WI38 (cell line): ENCODE results near the gene GOLGA6L7.
"Not testable (repeated sequence)": the region's sequence is repeated elsewhere in the genome, so short reads cannot be mapped to it uniquely, and the experiment has no call there.

ENCODE experiments used
- H3K4me3 ChIP-seq: 2 replicates; pipeline ENCODE4 v1.5.1; 2011; ENCODE audit warnings: low read depth, mild to moderate bottlenecking, control low read depth, low read length
- TF ChIP-seq, protein P1 (sequence below): IDR thresholded peaks from 2 replicates; pipeline ENCODE4 v1.5.1; 2012; ENCODE audit warnings: low read depth, mild to moderate bottlenecking, control low read depth, low read length

Gene GOLGA6L7

DNA sequence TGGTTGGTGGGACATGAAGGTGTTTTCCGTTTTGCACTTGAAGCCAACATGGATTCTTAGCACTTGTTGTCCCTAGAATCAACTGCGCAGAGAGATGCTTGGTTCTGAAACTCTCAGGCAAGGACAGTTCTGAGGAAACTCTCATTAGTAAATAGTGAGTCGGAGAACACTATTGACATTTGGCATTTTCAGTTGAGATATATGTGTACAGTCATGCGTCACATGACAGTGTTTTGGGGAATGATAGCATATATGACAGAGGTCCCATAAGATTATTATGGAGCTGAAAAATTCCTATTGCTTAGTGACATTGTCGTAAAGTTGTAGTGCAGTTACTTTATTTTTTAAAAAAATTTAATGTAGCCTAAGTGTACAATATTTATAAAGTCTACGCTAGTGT is 43.1 kb upstream of the GOLGA6L7 start:
- TF ChIP-seq, protein P1, sequence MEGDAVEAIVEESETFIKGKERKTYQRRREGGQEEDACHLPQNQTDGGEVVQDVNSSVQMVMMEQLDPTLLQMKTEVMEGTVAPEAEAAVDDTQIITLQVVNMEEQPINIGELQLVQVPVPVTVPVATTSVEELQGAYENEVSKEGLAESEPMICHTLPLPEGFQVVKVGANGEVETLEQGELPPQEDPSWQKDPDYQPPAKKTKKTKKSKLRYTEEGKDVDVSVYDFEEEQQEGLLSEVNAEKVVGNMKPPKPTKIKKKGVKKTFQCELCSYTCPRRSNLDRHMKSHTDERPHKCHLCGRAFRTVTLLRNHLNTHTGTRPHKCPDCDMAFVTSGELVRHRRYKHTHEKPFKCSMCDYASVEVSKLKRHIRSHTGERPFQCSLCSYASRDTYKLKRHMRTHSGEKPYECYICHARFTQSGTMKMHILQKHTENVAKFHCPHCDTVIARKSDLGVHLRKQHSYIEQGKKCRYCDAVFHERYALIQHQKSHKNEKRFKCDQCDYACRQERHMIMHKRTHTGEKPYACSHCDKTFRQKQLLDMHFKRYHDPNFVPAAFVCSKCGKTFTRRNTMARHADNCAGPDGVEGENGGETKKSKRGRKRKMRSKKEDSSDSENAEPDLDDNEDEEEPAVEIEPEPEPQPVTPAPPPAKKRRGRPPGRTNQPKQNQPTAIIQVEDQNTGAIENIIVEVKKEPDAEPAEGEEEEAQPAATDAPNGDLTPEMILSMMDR: no peak
- no peak overlapping the region for H3K4me3 ChIP-seq

DNA sequence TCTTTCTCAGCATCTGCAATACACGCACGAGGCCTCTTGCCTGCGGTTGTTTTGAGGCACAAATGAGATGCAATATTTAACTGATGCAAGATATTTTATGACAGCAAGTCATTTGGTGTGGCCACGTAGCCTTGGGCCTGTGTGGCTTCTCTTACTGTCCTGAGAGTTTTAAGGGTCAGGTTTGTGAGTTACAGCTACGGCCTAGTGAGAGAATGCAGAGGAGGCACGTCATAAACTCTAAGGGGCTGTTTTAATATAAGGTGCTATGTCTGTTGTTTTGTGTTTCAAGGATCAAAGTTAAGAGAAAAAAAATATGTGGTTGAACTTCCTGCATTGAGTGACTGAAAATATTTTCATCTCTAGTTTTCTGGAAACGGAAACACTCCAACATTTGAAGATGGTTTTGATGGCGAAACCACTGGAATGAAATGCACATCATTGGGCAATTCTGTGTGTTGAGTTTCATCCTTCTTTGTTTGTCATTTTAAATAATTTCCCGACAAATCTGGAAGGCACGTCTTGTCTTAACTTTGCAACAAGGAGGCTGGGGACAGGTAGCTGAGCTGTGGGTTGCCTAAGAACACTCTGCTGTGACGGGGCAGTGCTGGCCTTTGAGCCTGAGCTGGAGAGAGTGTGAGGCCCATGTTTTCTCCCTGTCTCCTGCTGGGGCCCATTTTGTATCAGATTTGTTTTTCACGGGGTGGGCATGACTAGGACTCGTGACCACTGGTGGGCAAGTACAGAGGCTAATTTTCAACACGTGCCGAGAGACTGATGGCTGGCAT is 42.5 kb upstream of the GOLGA6L7 start:
- TF ChIP-seq, protein P1: no peak
- no peak overlapping the region for H3K4me3 ChIP-seq

DNA sequence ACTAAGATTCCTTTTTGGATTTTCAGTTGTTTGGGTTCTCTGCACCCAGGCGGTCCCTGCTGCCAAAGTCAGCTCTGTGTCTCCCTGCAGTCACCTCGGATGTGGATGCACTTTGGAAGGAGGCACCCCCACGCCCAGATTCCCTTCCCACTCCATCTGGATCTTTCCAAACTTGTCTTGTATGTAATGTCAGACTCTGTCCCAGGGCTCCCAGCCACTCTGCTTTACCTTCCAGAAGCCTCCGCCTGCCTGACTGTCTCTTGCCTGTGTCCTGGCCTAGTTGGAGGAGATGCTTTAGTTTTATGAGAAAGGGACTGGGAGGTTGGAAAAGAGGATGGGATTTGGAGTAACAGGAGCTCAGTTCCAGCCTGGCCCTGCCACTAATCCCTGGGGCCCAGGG is 41.8 kb upstream of the GOLGA6L7 start:
- not testable (repeated sequence) for H3K4me3 ChIP-seq

DNA sequence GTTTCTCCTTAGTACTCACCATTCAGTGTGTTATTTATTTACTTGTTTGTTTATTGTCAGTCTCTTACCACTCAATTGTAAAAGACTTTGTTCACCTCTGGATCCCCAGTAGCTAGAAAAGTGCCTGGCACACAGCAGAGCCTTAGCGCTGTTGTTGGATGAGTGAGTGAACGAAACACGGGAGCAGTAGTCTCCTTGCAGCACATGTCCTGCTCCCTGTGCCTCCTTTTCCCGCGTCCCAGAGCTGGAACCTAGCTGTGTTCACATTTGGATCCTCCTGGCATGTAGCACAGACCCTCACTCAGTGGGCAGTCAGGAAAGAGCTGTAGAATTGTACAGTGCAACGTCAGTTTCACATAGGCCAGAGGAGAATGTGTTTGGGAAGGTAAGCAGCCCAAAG is 41.4 kb upstream of the GOLGA6L7 start:
- H3K4me3 ChIP-seq: not testable (repeated sequence)

DNA sequence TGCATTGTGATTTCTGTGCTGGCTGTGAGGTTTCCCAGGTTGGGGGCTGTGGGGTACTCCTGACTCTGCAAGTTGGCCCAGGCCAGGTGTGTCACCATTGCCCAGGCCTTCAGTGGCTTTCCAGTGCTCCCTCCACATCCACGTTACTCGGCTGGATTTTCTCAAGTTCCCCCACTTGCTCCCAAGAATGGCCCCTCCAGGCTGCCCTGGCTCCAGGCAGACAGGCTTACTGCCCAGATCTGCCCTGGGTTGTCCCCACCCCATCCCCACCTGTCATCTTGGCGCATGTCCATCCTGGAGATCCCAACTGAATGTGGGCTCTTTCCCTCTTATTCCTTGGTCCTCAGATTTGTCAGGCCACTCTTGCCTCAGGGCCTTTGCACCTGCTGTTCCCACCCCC is 40.9 kb upstream of the GOLGA6L7 start:
- H3K4me3 ChIP-seq: no peak overlapping the region
- TF ChIP-seq, protein P1: no peak

DNA sequence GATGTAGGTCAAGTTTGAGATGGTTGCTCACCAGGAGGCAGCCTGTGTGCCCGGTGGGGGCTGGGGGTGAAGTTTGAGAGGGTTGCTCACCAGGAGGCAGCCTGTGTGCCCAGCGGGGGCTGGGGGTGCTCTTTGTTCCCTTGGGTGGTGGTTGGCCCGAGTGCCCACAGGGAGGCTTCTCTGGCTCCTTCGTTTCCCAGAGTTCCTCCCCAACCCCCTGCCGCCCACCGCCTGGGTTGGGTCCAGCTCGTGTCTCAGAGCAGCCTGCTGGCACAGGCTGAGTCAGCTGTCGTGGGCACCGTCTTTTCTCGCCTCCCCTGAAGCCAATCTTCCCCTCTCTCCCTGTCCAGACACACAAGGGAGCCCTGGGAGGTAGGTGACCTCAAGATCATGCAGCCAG is 40.5 kb upstream of the GOLGA6L7 start:
- H3K4me3 ChIP-seq: no peak overlapping the region
- TF ChIP-seq, protein P1: no peak

DNA sequence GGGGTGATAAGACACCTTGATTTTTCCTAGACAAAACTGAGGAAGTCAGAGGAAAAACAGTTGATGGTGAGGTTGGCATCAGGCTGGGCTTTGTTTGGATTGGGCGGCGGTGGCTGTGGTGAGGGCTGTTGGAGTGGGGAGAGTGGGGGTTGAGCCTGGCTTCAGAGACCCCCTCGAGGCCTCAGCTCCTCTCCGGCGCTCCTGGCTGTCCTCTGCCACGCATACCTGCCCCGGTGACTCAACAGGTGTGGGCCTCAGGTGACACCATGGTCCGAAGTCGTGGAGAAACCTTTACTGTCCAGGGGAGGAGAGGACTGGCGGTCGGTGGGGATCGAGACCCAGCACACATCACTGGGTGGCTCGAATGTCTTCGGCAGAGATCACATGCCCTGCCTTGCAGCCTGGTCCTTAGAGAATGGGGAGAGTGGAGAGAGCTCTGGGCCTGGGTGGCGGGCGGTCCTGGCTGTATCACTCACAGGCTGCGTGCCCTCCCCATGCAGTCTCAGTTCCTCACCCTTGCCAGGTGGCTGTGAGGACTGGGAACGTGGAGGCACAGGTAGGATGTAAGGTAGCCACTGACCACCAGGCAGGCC is 40.0 kb upstream of the GOLGA6L7 start:
- TF ChIP-seq, protein P1: no peak

DNA sequence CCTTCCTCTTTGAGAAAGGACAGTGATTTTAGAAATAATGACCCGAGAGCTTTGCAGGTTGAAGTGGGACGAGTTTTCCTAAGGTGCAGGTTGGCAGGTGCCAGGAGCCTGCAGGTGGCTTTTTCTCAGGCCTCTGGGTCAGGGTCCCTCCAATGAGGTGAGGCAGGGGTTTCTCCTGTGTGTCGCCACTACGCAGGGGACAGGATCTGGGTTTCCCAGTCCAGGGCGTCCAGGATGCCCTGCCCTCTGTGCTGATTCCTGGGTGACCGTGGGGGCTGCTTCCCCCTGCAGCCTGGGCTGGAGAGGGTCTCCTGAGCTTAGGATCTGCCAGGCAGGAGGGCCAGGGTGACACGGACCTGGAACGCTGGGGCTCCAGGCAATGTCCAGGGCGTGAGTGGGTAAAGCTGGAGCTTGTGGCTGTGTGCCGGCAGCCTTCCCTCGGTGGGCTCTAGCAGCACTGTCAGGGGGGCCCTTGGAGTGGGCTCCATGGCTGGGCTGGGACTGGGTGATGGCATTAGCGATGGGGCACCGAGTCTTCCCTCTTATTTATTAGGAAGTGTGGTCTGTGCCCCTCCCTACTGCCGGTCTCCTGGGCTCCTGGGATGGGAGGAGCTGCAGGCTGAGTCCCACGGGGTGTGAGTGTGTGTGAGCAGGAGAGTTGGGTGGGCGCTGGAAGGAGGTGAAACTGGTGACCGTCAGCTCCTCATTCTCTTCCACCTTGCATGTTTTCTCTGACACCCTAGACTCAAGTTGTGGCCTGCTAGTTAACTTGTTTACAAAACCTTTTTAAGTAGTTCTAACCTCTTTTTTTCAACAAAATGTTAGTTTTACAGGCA is 39.1 kb upstream of the GOLGA6L7 start:
- H3K4me3 ChIP-seq: peak overlapping the region; percentile 63
- TF ChIP-seq, protein P1: no peak

More for the DNA sequence above, 40.0 kb upstream of the GOLGA6L7 start:
- no peak overlapping the region for H3K4me3 ChIP-seq
